Measurements from ENCODE around the gene SNX21. TPM values are rescaled to one million over a fixed set of nuclear protein-coding genes. Genes with fewer than 3 reads are reported as not detected.
A peak's percentile ranks its signal among the peaks of the same experiment; 100 is the strongest.

The SNX21 gene
- total and polyA plus RNA-seq, 12 donors = 35.1 to 183 (median 73.8) TPM

GRCh38 chr20:45840700-45841198, 7.2 kb downstream of the SNX21 start:
- 64 to 87% (median 82%) methylated on average over 6 to 25 of the region's 25 CpGs for WGBS, 4 donors
- Histone ChIP-seq H3K4me1 (replicated peaks in 1 of 2) (peaks cover 14 to 49% of the 10 kb centered on the region in 2 donors), H3K4me3 (no peak overlapping the region), H3K9me3 (replicated peaks in 1 of 3) (no peaks in the 10 kb centered on the region), H3K36me3 (replicated peaks in 1 of 2) (peaks cover 0 to 69% of the 10 kb centered on the region in 2 donors), H3K27me3 (no peaks in the 10 kb centered on the region), H3K27ac (peak overlapping the region in 3 of 5 donors; percentile 47 to 71 (median 63))
- TF ChIP-seq POLR2A (IDR thresholded peaks at IDR 0.05) (no peak), CTCF (IDR thresholded peaks at IDR 0.05) (no peak)
- DNase-seq = peak in 2 of 7 donors; percentile 32 to 46
- intact Hi-C loops (cut with DNase I) = no loop called here

GRCh38 chr20:45841407-45842129, 8.0 kb downstream of the SNX21 start:
- 81 to 93% (median 88%) methylated on average over 10 of the region's 10 CpGs for WGBS, 4 donors
- peaks cover 0 to 76% of the 10 kb centered on the region in 2 donors for H3K36me3 ChIP-seq (replicated peaks in 1 of 2)

GRCh38 chr20:45842169-45842812, 8.7 kb downstream of the SNX21 start:
- intact Hi-C loops (cut with DNase I) = no loop called here

More at GRCh38 chr20:45841407-45842129, 8.0 kb downstream of the SNX21 start:
- Histone ChIP-seq H3K27me3 (no peaks in the 10 kb centered on the region), H3K4me3 (no peak overlapping the region), H3K27ac (peak overlapping the region in 3 of 5 donors; percentile 47 to 71 (median 63)), H3K9me3 (replicated peaks in 1 of 3) (no peaks in the 10 kb centered on the region), H3K4me1 (replicated peaks in 1 of 2) (peaks cover 12 to 43% of the 10 kb centered on the region in 2 donors)
- TF ChIP-seq POLR2A (IDR thresholded peaks at IDR 0.05) (no peak), CTCF (IDR thresholded peaks at IDR 0.05) (no peak)
- peak in 1 of 7 donors; percentile 44 for DNase-seq
- intact Hi-C loops (cut with DNase I) = no loop called here

More at GRCh38 chr20:45842169-45842812, 8.7 kb downstream of the SNX21 start:
- peak in 4 of 7 donors; percentile 41 to 62 (median 57) for DNase-seq
- no peaks in the 10 kb centered on the region for H3K9me3 ChIP-seq (replicated peaks in 1 of 3)
- TF ChIP-seq POLR2A (IDR thresholded peaks at IDR 0.05) = peak in 1 of 2 donors; percentile 12
- peak in 1 of 6 experiments; percentile 12 for TF ChIP-seq CTCF (IDR thresholded peaks at IDR 0.05)
- H3K4me1 ChIP-seq (replicated peaks in 1 of 2) = peaks cover 12 to 36% of the 10 kb centered on the region in 2 donors
- H3K36me3 ChIP-seq (replicated peaks in 1 of 2) = peaks cover 0 to 83% of the 10 kb centered on the region in 2 donors
- H3K27me3 ChIP-seq = no peaks in the 10 kb centered on the region
- H3K4me3 ChIP-seq = no peak overlapping the region
- 18 to 36% (median 23%) methylated on average over 2 to 5 of the region's 5 CpGs for WGBS, 4 donors
- H3K27ac ChIP-seq = peak overlapping the region in 3 of 5 donors; percentile 47 to 71 (median 63)
